IPS DF 19.7 (cell line): Measurements from ENCODE around the gene CDAN1.

Source experiments
- DNase-seq: peaks from one replicate; pipeline ENCODE4 v3.0.0-alpha.2; 2013; ENCODE audit warnings: low read depth, low spot score

The CDAN1 gene

DNA sequence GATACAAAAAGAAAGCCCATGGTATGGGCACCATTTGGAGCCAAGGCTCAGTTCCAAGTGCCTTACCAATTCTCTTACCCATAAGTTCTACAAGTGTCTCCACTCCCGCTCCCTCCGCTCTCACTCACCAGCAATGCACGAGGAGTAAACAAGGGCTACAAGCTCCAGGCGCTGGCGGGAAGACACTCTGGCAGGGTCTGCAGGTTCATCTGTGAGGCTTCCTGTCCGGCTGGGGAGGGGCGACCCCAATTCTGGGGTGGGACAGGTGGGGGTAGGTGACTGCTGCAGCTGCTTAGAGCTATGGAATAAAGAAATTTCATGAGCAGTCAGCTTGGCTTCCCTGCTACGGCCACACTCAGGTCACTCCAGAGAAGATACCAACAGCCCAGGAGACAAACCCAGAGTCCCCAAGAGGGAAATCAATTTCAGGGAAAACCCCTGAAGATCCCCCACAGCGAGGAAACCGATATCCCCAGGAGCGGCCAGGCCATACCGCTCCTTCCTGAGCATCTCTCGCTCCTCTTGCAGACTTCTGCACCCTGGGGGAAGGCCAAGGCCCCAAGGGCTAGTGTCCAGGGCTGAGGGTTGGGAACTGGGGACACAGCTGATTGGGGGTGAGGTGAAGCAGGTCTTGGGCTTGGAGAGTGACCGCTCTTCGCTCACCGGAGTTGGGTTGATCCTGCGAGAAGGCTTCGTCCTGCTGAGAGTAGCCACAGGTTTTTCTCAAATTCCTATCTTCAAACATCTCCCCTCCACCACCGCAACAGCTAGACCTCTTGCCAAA is 1.4 kb downstream of the CDAN1 start:
- no peak for DNase-seq

DNA sequence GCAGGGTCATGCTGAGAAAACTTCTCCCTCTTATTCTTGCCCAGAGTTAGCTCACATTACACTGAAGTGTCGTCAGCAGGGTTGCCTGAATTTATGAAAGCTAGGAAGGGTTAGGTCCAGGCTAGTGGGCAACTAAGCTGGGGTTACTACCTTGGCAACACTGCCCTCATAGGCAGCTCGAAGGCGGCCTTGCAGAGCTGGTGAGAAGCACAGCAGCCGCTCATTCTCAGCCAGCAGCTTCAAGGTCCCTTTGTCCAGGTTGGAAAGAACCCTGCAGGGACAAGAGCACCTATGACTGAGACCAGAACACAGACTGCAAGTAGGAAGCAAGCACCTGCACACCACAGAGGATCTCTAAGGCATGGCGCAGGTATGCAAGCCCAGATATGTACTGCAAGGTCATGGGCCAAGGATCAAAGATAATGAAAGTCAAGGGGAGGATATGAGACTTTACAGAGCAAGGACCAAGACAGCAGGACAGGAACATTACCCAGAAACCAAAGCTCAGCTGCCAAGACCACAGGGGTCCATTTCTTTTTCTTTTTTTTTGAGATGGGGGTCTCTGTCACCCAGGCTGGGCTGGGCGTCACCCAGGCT is 2.8 kb downstream of the CDAN1 start:
- DNase-seq, result no peak

DNA sequence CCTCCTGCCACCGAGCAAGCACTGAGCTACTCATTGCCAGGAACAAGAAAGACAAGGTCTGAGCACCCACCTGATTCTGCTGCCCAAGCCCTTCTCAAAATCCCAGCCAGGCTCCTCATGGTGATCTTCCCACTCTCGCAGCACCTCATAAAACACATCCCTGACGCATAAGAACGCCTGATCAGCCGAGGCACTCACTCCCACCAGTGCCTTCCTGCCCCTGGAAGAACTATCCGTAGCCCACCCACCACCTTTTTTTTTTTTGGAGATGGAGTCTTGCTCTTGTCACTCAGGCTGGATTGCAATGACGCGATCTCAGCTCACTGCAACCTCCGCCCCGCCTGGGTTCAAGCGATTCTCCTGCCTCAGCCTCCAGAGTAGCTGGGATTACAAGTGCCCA is 3.9 kb downstream of the CDAN1 start:
- DNase-seq, result no peak

DNA sequence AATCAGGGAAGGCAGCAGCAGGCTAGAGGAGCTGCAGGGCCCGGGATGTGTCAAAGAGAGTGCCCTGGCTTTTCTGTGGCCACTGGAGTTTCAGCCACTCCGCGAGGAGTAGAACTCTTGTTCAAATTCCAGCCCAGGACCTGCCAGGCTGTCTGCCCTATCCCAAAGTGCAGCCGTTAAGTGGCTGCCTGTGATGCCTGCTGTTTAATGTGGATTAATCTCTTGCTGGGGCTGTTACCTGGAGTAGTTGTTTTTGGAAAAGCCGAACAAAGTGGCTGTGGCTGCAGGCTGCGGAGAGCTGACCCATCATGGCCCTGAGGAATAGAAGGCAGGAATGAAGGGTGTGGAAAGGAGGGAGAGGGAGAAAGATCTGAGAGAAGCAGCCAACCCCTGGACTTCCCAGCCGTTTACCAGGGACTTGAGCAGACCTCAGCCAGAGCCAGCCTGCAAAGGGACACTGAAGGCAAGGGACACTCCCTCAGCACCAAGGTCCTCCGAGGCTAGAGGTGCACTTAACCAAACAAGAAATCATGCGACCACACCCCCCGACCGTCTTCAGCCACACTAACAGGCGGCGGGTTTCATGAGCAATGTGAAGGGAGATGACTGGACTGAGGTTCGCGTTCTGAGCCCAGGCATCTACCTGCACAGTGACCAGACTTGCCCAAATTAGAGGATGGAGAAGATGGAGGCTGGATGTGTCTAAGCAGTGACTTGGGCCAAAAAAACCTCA is 4.7 kb downstream of the CDAN1 start:
- DNase-seq, result no peak

DNA sequence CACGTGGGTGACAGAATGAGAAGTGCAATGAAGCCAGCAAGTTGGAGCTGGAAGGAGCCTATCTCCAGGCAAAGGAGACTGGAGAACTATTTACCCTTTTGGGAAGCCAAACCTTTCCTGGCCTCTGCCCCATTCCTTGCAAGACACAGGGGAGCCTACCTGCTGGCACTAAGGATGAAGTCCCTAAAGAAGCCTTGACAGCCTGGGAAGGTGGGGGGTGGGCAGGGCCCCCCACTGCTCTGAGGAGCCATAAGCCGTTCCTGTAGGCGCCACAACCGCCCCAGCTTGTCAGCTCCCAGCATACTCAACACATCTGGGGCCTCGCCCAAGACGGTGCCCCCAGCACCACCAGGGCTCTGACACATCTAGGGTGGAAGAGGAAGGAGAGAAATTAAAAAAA is 5.5 kb downstream of the CDAN1 start:
- no peak for DNase-seq

DNA sequence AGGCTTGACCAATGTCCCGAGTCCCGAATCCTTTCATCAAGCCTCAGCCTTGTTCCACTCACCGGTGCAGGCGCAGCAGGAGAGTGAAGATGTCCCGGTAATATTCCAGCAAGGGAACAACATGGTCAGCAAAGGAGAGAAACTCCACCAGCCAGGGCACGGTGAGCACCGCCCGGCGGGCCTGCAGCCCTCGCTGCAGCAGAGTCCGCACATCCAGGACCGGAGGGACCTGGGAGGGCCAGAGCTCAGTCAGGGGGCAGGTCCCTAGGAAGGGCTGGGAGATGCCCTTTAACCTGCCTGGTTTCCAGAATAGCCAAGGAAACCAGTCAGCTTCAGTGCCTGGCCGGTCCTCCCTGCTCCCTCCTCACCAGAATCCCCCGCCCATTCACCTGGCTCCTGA is 6.4 kb downstream of the CDAN1 start:
- DNase-seq, result no peak

DNA sequence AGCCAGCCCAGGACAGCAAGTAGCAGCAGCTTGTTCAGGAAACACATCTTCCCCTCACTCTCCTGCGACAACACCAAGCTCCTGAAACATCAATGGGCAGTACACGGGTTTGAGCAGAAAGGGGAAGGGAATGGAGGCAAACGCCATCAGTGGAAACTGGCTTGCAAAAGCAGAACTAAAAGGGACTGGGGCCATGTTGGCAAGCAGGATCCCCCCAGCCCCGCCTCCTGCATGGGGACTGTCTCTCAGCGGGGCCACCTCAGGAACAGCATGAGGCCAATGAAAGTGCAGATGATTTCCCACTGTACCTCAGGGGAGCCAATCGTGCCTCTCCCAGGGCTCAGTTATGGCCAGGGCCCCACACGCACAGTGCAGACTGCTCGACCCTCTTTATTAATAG is 6.8 kb downstream of the CDAN1 start:
- no peak for DNase-seq

DNA sequence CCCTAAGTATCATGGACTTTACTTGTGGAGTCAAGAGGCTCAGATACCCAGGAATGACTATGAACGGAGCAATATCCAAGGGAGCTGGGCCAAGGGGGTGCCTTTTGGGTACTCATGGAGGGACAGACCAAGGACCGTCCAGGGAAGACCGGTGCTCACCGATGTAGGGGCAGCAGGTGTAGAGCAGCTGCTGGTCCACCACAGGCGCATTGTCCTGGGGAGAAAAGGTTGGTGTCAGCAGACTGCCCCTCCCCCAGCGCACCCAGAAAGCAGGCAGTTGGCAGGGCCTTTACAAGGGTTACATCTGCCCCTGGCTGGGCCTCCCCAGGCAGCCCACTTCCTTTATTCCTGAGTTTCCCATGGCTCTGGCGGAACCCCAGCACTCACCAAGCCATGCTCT is 7.5 kb downstream of the CDAN1 start:
- DNase-seq, result no peak

DNA sequence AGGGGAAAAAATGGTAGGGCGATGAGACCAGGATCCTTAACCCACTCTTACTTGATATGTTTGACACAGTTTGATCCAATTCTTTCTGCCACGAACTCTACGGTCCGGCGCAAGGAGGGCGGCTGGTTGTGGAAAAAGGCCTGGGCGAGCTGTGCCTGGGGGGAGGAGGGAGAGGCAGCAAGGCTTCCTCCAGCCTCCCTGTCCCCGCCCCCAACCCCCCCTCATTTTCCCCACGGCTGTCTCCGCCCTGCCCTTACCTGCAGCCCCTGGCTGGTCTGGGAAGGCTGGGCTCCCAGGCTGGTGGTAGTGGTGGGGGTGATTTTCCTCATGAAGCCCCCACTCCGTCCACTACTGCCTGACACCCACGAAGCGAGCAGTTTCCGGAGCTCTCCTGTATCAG is 8.0 kb downstream of the CDAN1 start:
- no peak for DNase-seq

DNA sequence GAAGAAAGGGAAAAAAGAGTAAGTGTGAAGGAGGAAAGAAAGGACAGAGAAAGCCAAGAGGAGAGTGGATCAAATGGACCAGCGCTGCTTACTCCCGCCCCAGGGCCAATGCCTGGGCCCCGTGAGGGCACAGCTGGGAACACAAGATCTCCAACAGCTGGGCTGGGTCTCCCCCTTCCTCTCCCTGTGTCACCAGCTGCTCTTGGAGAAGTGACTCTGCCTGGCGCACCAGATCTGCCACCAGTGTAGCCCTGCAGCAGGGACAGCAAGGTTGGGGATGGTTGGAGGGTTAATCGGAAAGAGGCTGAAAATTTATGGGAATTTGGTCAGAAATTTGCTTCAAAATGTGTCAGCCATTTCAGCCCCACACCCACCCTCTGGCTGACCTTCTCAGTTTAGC is 8.4 kb downstream of the CDAN1 start:
- no peak for DNase-seq

DNA sequence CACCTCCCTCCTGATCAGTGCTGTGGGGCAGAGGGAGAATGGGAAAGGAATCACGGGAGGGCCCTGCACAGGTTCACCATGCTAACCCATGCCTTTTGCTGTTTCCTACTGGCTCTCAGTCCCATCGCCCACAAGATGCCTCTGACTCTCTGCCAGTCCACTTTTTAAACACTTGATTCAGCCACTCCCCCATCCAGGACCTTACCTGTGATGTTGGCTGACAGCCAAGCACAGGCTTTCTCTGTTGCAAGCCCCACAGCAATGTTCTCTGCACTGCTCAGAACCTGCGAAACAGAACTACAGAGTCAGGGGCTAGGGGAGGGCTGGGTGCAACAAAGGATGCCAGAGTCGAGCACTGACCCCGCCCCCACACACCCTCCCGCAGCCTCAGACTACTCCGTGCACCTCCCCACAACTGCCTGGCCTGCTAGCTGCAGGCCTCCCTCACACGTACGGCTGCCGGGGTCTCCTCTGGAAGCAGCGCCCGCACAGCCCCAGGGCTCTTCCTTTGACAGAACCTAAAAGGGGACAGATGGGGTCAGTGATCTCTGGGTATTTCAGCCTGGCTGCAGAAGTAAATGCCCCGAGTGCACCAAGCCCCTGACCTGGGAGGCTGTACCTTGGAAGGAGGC is 9.1 kb downstream of the CDAN1 start:
- DNase-seq, result no peak

DNA sequence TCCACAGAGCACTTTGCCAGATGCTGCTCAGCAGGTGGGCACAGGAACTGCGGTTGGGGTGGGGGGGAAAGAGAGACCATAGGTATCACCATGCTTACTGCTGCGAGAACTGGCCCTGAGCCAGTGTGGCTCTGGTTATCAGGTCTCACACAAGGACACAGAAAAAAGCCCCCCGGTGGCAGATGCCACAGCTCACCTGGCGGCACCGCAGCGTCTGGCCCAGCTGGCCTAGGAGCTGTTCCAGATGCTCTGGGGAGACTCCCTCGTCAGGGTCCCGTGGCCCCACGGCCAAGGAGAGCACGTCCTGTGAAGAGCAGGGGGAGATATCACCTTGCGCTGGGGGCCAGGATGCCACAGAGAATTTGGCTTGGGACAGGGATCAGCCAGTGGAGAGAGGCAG is 10.8 kb downstream of the CDAN1 start:
- no peak for DNase-seq

DNA sequence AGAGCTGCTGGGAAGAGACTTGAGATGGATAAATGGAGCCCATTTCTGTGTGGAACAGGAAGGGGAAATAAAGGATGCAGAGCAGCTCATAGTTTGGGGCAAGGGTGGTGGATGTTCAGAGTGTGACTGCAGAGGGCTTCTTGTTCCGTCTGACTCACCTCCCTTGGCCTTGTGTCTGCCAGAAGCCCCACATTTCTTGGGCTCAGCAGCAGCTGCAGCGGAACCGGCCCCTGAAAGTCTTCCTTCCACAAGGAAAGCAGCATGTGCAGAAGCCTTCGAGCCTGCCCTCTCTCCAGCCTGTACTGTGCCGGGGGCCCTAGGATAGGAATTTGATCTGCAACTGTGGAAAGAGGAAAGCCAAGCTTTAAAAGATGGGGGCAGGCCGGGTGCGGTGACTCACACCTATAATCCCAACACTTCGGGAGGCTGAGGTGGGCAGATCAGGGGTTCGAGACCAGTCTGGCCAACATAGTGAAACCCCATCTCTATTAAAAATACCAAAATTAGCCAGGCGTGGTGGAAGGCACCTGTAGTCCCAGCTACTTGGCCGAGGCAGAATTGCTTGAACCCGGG is 11.5 kb downstream of the CDAN1 start:
- DNase-seq, result no peak

DNA sequence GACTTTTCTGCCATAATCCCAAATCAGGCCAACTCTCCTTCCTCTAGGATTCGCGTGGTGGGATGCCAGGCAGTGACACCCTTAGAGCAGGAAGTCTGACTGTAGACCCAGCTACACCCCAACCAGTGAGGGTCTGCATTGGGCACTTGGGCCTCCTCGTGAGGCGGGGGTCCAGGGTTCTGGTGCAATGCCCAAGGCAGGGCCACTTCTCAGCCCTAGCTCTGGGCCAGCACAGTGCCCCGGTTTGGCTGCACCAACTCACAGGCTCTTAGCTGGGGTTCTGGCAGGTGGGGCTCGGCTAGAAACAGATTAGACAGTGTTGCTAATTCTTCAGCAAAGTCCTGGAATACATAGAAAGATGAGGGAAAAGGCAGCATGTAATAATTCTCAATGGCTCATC is 12.7 kb downstream of the CDAN1 start:
- no peak for DNase-seq

DNA sequence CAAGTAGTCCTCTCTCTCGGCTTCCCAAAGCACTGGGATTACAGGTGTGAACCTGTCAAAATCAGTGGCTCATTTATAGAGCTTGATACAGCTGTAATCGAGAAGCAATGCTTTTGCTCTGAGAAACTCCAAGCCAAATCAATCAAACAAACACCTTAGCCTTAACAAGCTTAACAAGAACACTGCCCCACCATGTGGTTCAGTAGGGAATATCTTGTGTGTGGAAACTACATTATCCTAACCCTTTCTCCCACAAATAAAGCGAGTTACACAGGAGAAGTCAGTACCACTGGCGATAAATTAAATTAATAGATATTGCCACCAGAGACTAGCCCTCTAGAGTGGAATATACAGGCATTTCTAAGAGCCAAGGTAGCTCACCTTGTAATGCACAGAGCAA is 13.9 kb downstream of the CDAN1 start:
- no peak for DNase-seq

DNA sequence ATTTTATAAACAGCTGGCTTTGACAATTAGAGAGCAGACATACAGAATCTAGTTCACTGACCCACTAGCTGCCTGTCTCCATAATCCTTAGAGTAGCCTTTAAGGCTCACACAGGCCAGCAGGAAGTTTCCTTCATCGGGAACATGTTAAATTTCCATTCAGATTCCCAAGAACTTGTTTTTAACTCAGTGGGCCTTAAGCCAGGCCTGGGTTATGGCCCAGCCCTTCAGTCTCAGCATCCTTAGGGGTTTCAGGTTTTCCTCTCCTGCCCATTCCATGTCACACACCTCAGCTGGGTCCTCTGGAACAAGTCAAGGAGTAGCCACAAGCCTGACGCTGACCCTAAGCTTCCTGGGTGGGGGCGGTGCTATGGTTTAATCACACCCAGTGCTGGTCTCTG is 15.0 kb downstream of the CDAN1 start:
- no peak for DNase-seq

DNA sequence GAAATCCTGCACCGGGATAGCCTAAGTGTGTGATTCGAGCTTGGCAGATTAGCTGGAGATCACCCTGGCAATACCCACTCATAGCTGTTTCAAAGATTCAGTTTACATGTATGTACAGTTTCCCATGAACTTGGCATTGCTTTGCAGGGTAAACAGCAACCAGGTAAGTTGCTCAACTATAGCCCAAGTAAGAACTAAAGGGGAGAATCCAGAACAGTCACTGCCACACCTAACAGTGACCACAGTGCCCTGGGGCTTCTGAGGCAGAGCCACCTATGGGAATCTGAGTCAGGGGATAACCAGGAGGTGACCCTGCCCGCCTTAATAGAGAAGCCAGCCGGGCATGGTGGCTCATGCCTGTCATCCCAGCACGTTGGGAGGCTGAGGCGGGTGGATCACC is 15.9 kb downstream of the CDAN1 start:
- no peak for DNase-seq

DNA sequence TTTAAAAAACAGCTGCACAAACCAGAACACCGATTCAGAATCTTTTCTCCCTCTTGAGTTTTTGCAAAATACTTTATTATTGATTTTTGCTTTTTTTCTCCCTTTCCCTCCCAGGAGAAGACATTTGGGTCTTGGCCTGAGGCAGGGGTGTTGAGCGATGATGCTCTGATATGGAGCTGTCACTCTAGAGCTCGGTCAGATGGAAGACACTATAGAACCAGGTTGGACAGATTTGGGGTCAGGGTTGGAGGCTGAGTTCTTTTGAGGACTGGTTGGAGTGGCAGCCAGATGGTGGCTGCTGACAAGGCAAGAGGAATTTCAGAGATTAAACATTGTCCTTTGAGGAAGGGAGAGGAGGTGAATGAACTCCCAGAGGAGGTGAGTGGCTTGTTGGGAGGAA is 16.9 kb downstream of the CDAN1 start:
- DNase-seq, result no peak

DNA sequence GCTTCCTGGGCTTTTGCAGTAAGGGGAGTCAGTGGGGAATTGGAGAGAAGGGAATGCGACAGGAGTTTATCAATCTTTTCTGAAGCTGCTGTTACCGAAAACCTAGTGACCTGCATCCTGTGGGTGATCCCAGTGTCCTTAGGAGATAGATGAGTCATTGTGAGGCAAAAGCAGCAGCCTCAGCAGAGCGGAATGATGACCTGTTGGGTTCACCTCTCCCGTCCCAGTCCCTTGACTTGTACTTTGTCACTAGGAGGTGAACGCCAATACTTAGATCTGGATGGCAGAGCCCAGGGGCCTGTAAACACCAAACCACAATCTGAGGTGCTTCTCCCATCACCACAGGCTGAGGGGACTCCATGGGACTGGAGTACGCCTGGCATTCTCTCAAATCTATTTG is 17.9 kb downstream of the CDAN1 start:
- DNase-seq, result no peak

DNA sequence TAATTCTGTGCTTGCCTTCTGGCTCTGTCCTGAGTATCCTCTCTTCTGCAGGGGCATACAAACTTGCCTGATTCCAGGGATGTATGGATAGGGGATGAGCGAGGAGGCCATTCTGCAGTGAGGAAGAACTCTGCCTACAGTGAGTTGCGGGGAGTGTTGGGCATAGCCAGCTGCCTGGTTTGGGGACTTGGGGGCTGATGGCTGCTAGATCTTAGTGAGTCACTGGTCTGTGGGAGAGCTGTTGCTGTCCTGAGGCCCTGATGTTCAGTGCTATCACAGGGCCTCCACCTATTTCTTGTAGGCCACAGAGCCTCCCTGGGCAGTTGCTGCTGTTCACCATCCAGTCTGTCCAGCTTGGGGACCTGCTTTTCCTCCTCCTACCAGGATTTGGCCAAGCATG is 20.3 kb downstream of the CDAN1 start:
- DNase-seq, result no peak

DNA sequence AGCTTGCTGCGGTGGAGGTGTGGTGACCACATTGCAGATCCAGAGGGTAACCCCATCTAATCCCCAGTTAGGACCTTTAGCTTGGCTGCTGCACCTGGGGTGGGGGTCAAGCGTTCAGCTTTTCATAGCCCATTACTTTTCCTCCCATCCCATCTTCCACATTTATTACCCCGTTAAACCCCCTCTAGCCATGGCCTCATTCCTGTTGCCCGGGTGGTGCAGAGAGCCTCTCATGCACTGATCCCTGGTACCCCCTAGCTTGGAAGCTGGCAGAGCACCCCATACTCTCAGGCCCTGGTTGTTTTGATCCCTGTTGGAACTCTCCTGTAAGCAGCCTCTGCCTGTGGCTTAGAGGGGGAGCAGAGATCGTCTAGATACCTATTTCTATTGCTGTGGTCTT is 20.8 kb downstream of the CDAN1 start:
- DNase-seq, result no peak

DNA sequence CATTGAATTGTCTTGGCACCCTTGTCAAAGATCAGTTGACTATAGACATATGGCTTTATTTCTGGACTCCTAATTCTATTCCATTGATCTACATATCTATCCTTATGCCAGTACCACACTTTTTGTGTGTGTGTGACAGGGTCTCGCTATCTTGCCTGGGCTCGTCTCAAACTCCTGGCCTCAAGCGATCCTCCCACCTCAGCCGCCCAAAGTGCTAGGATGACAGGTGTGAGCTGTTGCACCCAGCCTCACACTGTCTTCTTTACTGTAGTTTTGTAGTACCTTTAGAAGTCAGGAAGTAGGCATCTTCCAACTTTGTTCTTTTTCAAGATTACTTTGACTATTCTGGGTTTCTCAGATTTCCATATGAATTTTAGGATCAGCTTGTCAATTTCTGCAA is 24.3 kb downstream of the CDAN1 start:
- no peak for DNase-seq
